Measurements from ENCODE around the gene SLC7A7.
"Not testable (repeated sequence)": the region's sequence is repeated elsewhere in the genome, so short reads cannot be mapped to it uniquely, and the experiment has no call there.

GRCh38 chr14:22732062-22732461 is 83.2 kb downstream of the SLC7A7 start:
- TF ChIP-seq, protein P1, sequence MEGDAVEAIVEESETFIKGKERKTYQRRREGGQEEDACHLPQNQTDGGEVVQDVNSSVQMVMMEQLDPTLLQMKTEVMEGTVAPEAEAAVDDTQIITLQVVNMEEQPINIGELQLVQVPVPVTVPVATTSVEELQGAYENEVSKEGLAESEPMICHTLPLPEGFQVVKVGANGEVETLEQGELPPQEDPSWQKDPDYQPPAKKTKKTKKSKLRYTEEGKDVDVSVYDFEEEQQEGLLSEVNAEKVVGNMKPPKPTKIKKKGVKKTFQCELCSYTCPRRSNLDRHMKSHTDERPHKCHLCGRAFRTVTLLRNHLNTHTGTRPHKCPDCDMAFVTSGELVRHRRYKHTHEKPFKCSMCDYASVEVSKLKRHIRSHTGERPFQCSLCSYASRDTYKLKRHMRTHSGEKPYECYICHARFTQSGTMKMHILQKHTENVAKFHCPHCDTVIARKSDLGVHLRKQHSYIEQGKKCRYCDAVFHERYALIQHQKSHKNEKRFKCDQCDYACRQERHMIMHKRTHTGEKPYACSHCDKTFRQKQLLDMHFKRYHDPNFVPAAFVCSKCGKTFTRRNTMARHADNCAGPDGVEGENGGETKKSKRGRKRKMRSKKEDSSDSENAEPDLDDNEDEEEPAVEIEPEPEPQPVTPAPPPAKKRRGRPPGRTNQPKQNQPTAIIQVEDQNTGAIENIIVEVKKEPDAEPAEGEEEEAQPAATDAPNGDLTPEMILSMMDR (conservative IDR thresholded peaks at IDR 0.05): not testable (repeated sequence)
- TF ChIP-seq EZH2 (IDR thresholded peaks at IDR 0.05; ENCODE audit: low read depth): not testable (repeated sequence)

Measured in PC-9 (cell line).